IgD-negative memory B cell (primary cell): Measurements from ENCODE around the gene OR8B12. TPM values are rescaled to one million over a fixed set of nuclear protein-coding genes. Genes with fewer than 3 reads are reported as not detected.

ENCODE experiments used
- H3K27ac Mint-ChIP-seq, 3 donors: one replicate each; pipeline ENCODE4 v1.8.0; 2020 to 2022; ENCODE audit warnings: mild to moderate bottlenecking in 3 of 3, mixed read lengths in 3 of 3, moderate library complexity in 1 of 3
- H3K27me3 Mint-ChIP-seq: one replicate; pipeline ENCODE4 v1.8.0; 2021; ENCODE audit warnings: mixed read lengths
- H3K36me3 Mint-ChIP-seq: one replicate; pipeline ENCODE4 v1.8.0; 2020; ENCODE audit warnings: mild to moderate bottlenecking, mixed read lengths
- H3K4me1 Mint-ChIP-seq, 3 donors: one replicate each; pipeline ENCODE4 v1.8.0; 2020 to 2022; ENCODE audit warnings: mixed read lengths in 3 of 3, mild to moderate bottlenecking in 1 of 3
- H3K4me3 Mint-ChIP-seq, 4 donors: one replicate each; pipeline ENCODE4 v1.8.0; 2020 to 2022; ENCODE audit warnings: mild to moderate bottlenecking in 4 of 4, mixed read lengths in 4 of 4, moderate library complexity in 3 of 4
- H3K9me3 Mint-ChIP-seq, 3 donors: one replicate each; pipeline ENCODE4 v1.8.0; 2020 to 2021; ENCODE audit warnings: mixed read lengths in 3 of 3, mild to moderate bottlenecking in 1 of 3
- polyA plus RNA-seq: library from polyadenylated mRNA; unstranded; fragments of 300-500 nt; fragmentation: Illumina TruSeq; gene quantifications from one replicate; pipeline ENCODE4 v1.2.3, GENCODE V29; 2021

Gene OR8B12
- polyA plus RNA-seq, result not detected

GRCh38 chr11:124543554-124543953 is at the start of gene OR8B12:
Gene OR8B12, minus strand, starts transcription at chr11:124543654. Its CDS starts 0 bp downstream, at chr11:124543654.
- H3K27ac Mint-ChIP-seq, result no peak within 1 kb of the TSS
- no peaks in the 10 kb centered on the region for H3K9me3 Mint-ChIP-seq
- no peaks in the 10 kb centered on the region for H3K4me1 Mint-ChIP-seq
- H3K36me3 Mint-ChIP-seq, result no peaks in the 10 kb centered on the region
- H3K4me3 Mint-ChIP-seq, result no peak within 1 kb of the TSS
- peaks cover 5% of the 10 kb centered on the region for H3K27me3 Mint-ChIP-seq

- Mint-ChIP-seq H3K36me3 (no peaks in the 10 kb centered on the region), H3K4me1 (no peaks in the 10 kb centered on the region), H3K27ac (no peak overlapping the region), H3K9me3 (no peaks in the 10 kb centered on the region), H3K27me3 (peaks cover 1% of the 10 kb centered on the region), H3K4me3 (no peak overlapping the region)
These were observed 49.2 kb upstream of the OR8B12 start for GRCh38 chr11:124592627-124593026.

- Mint-ChIP-seq H3K4me1 (no peaks in the 10 kb centered on the region), H3K27me3 (peaks cover 8% of the 10 kb centered on the region), H3K27ac (no peak overlapping the region), H3K36me3 (no peaks in the 10 kb centered on the region), H3K9me3 (no peaks in the 10 kb centered on the region), H3K4me3 (no peak overlapping the region)
These were observed 48.0 kb upstream of the OR8B12 start for GRCh38 chr11:124591430-124591829.

- peaks cover 0 to 2% (median 0%) of the 10 kb centered on the region in 3 donors for H3K4me1 Mint-ChIP-seq
- no peaks in the 10 kb centered on the region for H3K9me3 Mint-ChIP-seq
- peaks cover 9% of the 10 kb centered on the region for H3K27me3 Mint-ChIP-seq
- no peak overlapping the region for H3K4me3 Mint-ChIP-seq
- H3K27ac Mint-ChIP-seq, result no peak overlapping the region
- H3K36me3 Mint-ChIP-seq, result no peaks in the 10 kb centered on the region
These were observed 42.9 kb upstream of the OR8B12 start for GRCh38 chr11:124586238-124586860.

GRCh38 chr11:124584681-124585372 is 41.4 kb upstream of the OR8B12 start:
- Mint-ChIP-seq H3K36me3 (no peaks in the 10 kb centered on the region), H3K4me3 (no peak overlapping the region), H3K27me3 (peaks cover 9% of the 10 kb centered on the region), H3K9me3 (no peaks in the 10 kb centered on the region), H3K4me1 (peaks cover 0 to 2% (median 0%) of the 10 kb centered on the region in 3 donors), H3K27ac (no peak overlapping the region)

GRCh38 chr11:124583781-124584180 is 40.3 kb upstream of the OR8B12 start:
- no peak overlapping the region for H3K27ac Mint-ChIP-seq
- peaks cover 0 to 2% (median 0%) of the 10 kb centered on the region in 3 donors for H3K4me1 Mint-ChIP-seq
- peaks cover 9% of the 10 kb centered on the region for H3K27me3 Mint-ChIP-seq
- H3K9me3 Mint-ChIP-seq, result no peaks in the 10 kb centered on the region
- H3K36me3 Mint-ChIP-seq, result no peaks in the 10 kb centered on the region
- H3K4me3 Mint-ChIP-seq, result no peak overlapping the region

GRCh38 chr11:124582565-124582964 is 39.1 kb upstream of the OR8B12 start:
- Mint-ChIP-seq H3K36me3 (no peaks in the 10 kb centered on the region), H3K9me3 (no peaks in the 10 kb centered on the region), H3K27ac (no peak overlapping the region), H3K4me3 (no peak overlapping the region), H3K27me3 (peaks cover 13% of the 10 kb centered on the region), H3K4me1 (peaks cover 0 to 2% (median 0%) of the 10 kb centered on the region in 3 donors)

GRCh38 chr11:124581817-124582216 is 38.4 kb upstream of the OR8B12 start:
- H3K4me1 Mint-ChIP-seq, result peaks cover 0 to 2% (median 0%) of the 10 kb centered on the region in 3 donors
- H3K27me3 Mint-ChIP-seq, result peaks cover 8% of the 10 kb centered on the region
- H3K9me3 Mint-ChIP-seq, result no peaks in the 10 kb centered on the region
- H3K36me3 Mint-ChIP-seq, result no peaks in the 10 kb centered on the region
- H3K27ac Mint-ChIP-seq, result no peak overlapping the region
- no peak overlapping the region for H3K4me3 Mint-ChIP-seq

- Mint-ChIP-seq H3K4me1 (no peaks in the 10 kb centered on the region), H3K36me3 (no peaks in the 10 kb centered on the region), H3K4me3 (no peak overlapping the region), H3K9me3 (no peaks in the 10 kb centered on the region), H3K27me3 (peaks cover 4% of the 10 kb centered on the region), H3K27ac (no peak overlapping the region)
These were observed 35.3 kb upstream of the OR8B12 start for GRCh38 chr11:124578761-124579160.

- peaks cover 4% of the 10 kb centered on the region for H3K27me3 Mint-ChIP-seq
- H3K4me3 Mint-ChIP-seq, result no peak overlapping the region
- peaks cover 0 to 3% (median 0%) of the 10 kb centered on the region in 3 donors for H3K9me3 Mint-ChIP-seq
- no peaks in the 10 kb centered on the region for H3K4me1 Mint-ChIP-seq
- no peaks in the 10 kb centered on the region for H3K36me3 Mint-ChIP-seq
- no peak overlapping the region for H3K27ac Mint-ChIP-seq
These were observed 34.4 kb upstream of the OR8B12 start for GRCh38 chr11:124577716-124578427.

- H3K36me3 Mint-ChIP-seq, result no peaks in the 10 kb centered on the region
These were observed 26.7 kb upstream of the OR8B12 start for GRCh38 chr11:124570160-124570559.

GRCh38 chr11:124569697-124570096 is 26.2 kb upstream of the OR8B12 start, which contains the start of gene OR8A1:
Gene OR8A1, plus strand, starts transcription at chr11:124569997. Its CDS starts 123 bp downstream, at chr11:124570120.
- H3K9me3 Mint-ChIP-seq, result peaks cover 0 to 6% (median 0%) of the 10 kb centered on the region in 3 donors
- peak within 1 kb of the TSS in 1 of 4 donors; percentile 2 for H3K4me3 Mint-ChIP-seq
- no peaks in the 10 kb centered on the region for H3K36me3 Mint-ChIP-seq
- peaks cover 8% of the 10 kb centered on the region for H3K27me3 Mint-ChIP-seq
- H3K4me1 Mint-ChIP-seq, result no peaks in the 10 kb centered on the region
- H3K27ac Mint-ChIP-seq, result no peak within 1 kb of the TSS

More at GRCh38 chr11:124570160-124570559, 26.7 kb upstream of the OR8B12 start:
- Mint-ChIP-seq H3K4me3 (peak overlapping the region in 1 of 4 donors; percentile 2), H3K4me1 (no peaks in the 10 kb centered on the region), H3K27ac (no peak overlapping the region), H3K27me3 (peaks cover 8% of the 10 kb centered on the region), H3K9me3 (peaks cover 0 to 6% (median 0%) of the 10 kb centered on the region in 3 donors)

GRCh38 chr11:124556828-124557227 is 13.4 kb upstream of the OR8B12 start:
- no peak overlapping the region for H3K27ac Mint-ChIP-seq
- H3K4me1 Mint-ChIP-seq, result no peaks in the 10 kb centered on the region
- H3K36me3 Mint-ChIP-seq, result no peaks in the 10 kb centered on the region
- H3K9me3 Mint-ChIP-seq, result peaks cover 0 to 3% (median 2%) of the 10 kb centered on the region in 3 donors
- peaks cover 3% of the 10 kb centered on the region for H3K27me3 Mint-ChIP-seq
- no peak overlapping the region for H3K4me3 Mint-ChIP-seq

GRCh38 chr11:124551987-124552386 is 8.5 kb upstream of the OR8B12 start:
- Mint-ChIP-seq H3K4me1 (no peaks in the 10 kb centered on the region), H3K9me3 (peaks cover 0 to 4% (median 3%) of the 10 kb centered on the region in 3 donors), H3K36me3 (peaks cover 2% of the 10 kb centered on the region), H3K27me3 (peaks cover 7% of the 10 kb centered on the region), H3K27ac (no peak overlapping the region), H3K4me3 (no peak overlapping the region)

- Mint-ChIP-seq H3K27me3 (peaks cover 7% of the 10 kb centered on the region), H3K4me1 (no peaks in the 10 kb centered on the region), H3K4me3 (no peak overlapping the region), H3K27ac (no peak overlapping the region), H3K36me3 (peaks cover 2% of the 10 kb centered on the region), H3K9me3 (peaks cover 0 to 4% (median 3%) of the 10 kb centered on the region in 3 donors)
These were observed 7.7 kb upstream of the OR8B12 start for GRCh38 chr11:124551189-124551588.
